ENCODE data around the gene NSDHL.

Gene NSDHL

GRCh38 chrX:152872522-152872921 lies 41.7 kb downstream of the NSDHL start:
- Histone ChIP-seq H4K20me1 (peaks cover 0 to 34% (median 11%) of the 10 kb centered on the region in 11 experiments; a peak in 9 of 22 replicates), H3K9me3 (replicated peaks in 1 of 11) (peaks cover 0 to 19% (median 5%) of the 10 kb centered on the region in 11 experiments; a peak in 7 of 22 replicates), H3K27ac (no peak overlapping the region), H3K27me3 (peaks cover 62 to 96% (median 93%) of the 10 kb centered on the region in 11 experiments), H3K4me1 (peaks cover 0 to 11% (median 0%) of the 10 kb centered on the region in 10 experiments; a peak in 4 of 20 replicates), H3K9ac (no peak overlapping the region), H3K4me3 (no peak overlapping the region), H3K4me2 (no peak overlapping the region), H3K36me3 (peaks cover 3 to 38% (median 18%) of the 10 kb centered on the region in 11 experiments; a peak in 16 of 22 replicates)
- no peak for TF ChIP-seq Cebpa-rat (IDR thresholded peaks at IDR 0.05)

GRCh38 chrX:152873361-152873760 lies 42.5 kb downstream of the NSDHL start:
- H3K9me3 ChIP-seq (replicated peaks in 1 of 11): peaks cover 0 to 19% (median 5%) of the 10 kb centered on the region in 11 experiments; a peak in 7 of 22 replicates
- peaks cover 0 to 30% (median 15%) of the 10 kb centered on the region in 11 experiments; a peak in 14 of 22 replicates for H3K36me3 ChIP-seq
- peaks cover 63 to 96% (median 93%) of the 10 kb centered on the region in 11 experiments for H3K27me3 ChIP-seq
- peaks cover 0 to 17% (median 3%) of the 10 kb centered on the region in 10 experiments; a peak in 9 of 20 replicates for H3K4me1 ChIP-seq
- H3K9ac ChIP-seq: no peak overlapping the region
- peaks cover 0 to 32% (median 5%) of the 10 kb centered on the region in 11 experiments; a peak in 9 of 22 replicates for H4K20me1 ChIP-seq
- TF ChIP-seq Cebpa-rat (IDR thresholded peaks at IDR 0.05): no peak
- no peak overlapping the region for H3K4me3 ChIP-seq
- H3K4me2 ChIP-seq: no peak overlapping the region
- no peak overlapping the region for H3K27ac ChIP-seq

GRCh38 chrX:152876931-152877840 lies 46.3 kb downstream of the NSDHL start:
- H3K27me3 ChIP-seq: peaks cover 79 to 96% (median 94%) of the 10 kb centered on the region in 11 experiments
- TF ChIP-seq Cebpa-rat (IDR thresholded peaks at IDR 0.05): no peak
- peaks cover 0 to 32% (median 6%) of the 10 kb centered on the region in 11 experiments; a peak in 7 of 22 replicates for H3K9me3 ChIP-seq (replicated peaks in 1 of 11)
- no peak overlapping the region for H3K27ac ChIP-seq
- H3K4me2 ChIP-seq: no peak overlapping the region
- H4K20me1 ChIP-seq: peaks cover 0 to 6% (median 0%) of the 10 kb centered on the region in 11 experiments; a peak in 5 of 22 replicates
- peaks cover 0 to 16% (median 8%) of the 10 kb centered on the region in 10 experiments; a peak in 11 of 20 replicates for H3K4me1 ChIP-seq
- H3K4me3 ChIP-seq: no peak overlapping the region
- no peaks in the 10 kb centered on the region for H3K36me3 ChIP-seq
- H3K9ac ChIP-seq: no peak overlapping the region

GRCh38 chrX:152878976-152879755 lies 48.3 kb downstream of the NSDHL start:
- no peak for TF ChIP-seq Cebpa-rat (IDR thresholded peaks at IDR 0.05)
- Histone ChIP-seq H3K36me3 (no peaks in the 10 kb centered on the region), H3K27ac (no peak overlapping the region), H3K4me1 (peaks cover 0 to 16% (median 8%) of the 10 kb centered on the region in 10 experiments; a peak in 11 of 20 replicates), H3K27me3 (peaks cover 99 to 100% (median 100%) of the 10 kb centered on the region in 11 experiments), H3K9me3 (replicated peaks in 1 of 11) (peaks cover 0 to 32% (median 6%) of the 10 kb centered on the region in 11 experiments; a peak in 7 of 22 replicates), H4K20me1 (peaks cover 0 to 6% (median 0%) of the 10 kb centered on the region in 11 experiments; a peak in 5 of 22 replicates), H3K9ac (no peak overlapping the region), H3K4me3 (no peak overlapping the region), H3K4me2 (peak overlapping the region in 7 of 11 experiments; percentile 16 to 45 (median 26); a peak in 11 of 22 replicates)

- TF ChIP-seq Cebpa-rat (IDR thresholded peaks at IDR 0.05): no peak
- no peak overlapping the region for H3K27ac ChIP-seq
- H4K20me1 ChIP-seq: peaks cover 0 to 16% (median 0%) of the 10 kb centered on the region in 11 experiments; a peak in 6 of 22 replicates
- peaks cover 0 to 16% (median 8%) of the 10 kb centered on the region in 10 experiments; a peak in 11 of 20 replicates for H3K4me1 ChIP-seq
- no peak overlapping the region for H3K9ac ChIP-seq
- no peak overlapping the region for H3K4me2 ChIP-seq
- no peak overlapping the region for H3K4me3 ChIP-seq
- no peaks in the 10 kb centered on the region for H3K36me3 ChIP-seq
- H3K27me3 ChIP-seq: peaks cover 99 to 100% (median 100%) of the 10 kb centered on the region in 11 experiments
- peaks cover 0 to 19% (median 4%) of the 10 kb centered on the region in 11 experiments; a peak in 5 of 22 replicates for H3K9me3 ChIP-seq (replicated peaks in 1 of 11)
Observed at GRCh38 chrX:152881289-152881688, 50.4 kb downstream of the NSDHL start.

- H3K27me3 ChIP-seq: peaks cover 98 to 100% (median 100%) of the 10 kb centered on the region in 11 experiments
- TF ChIP-seq Cebpa-rat (IDR thresholded peaks at IDR 0.05): no peak
- no peak overlapping the region for H3K27ac ChIP-seq
- H3K9me3 ChIP-seq (replicated peaks in 1 of 11): peaks cover 0 to 9% (median 0%) of the 10 kb centered on the region in 11 experiments; a peak in 1 of 22 replicates
- no peak overlapping the region for H3K4me3 ChIP-seq
- H3K4me1 ChIP-seq: peaks cover 0 to 2% (median 0%) of the 10 kb centered on the region in 10 experiments; a peak in 6 of 20 replicates
- H3K36me3 ChIP-seq: no peaks in the 10 kb centered on the region
- no peak overlapping the region for H3K9ac ChIP-seq
- peaks cover 0 to 17% (median 0%) of the 10 kb centered on the region in 11 experiments; a peak in 4 of 22 replicates for H4K20me1 ChIP-seq
- H3K4me2 ChIP-seq: no peak overlapping the region
Observed at GRCh38 chrX:152884171-152884570, 53.3 kb downstream of the NSDHL start.

GRCh38 chrX:152886716-152887115 lies 55.9 kb downstream of the NSDHL start:
- Histone ChIP-seq H3K27ac (no peak overlapping the region), H3K36me3 (no peaks in the 10 kb centered on the region), H3K9me3 (replicated peaks in 1 of 11) (no peaks in the 10 kb centered on the region), H3K9ac (no peak overlapping the region), H3K4me2 (no peak overlapping the region), H4K20me1 (peaks cover 0 to 30% (median 0%) of the 10 kb centered on the region in 11 experiments; a peak in 7 of 22 replicates), H3K4me3 (no peak overlapping the region), H3K4me1 (no peaks in the 10 kb centered on the region), H3K27me3 (peaks cover 97 to 100% (median 100%) of the 10 kb centered on the region in 11 experiments)
- TF ChIP-seq Cebpa-rat (IDR thresholded peaks at IDR 0.05): no peak

- H3K36me3 ChIP-seq: no peaks in the 10 kb centered on the region
Observed at GRCh38 chrX:152892499-152892898, 61.6 kb downstream of the NSDHL start.

More at GRCh38 chrX:152892499-152892898, 61.6 kb downstream of the NSDHL start:
- Histone ChIP-seq H3K4me1 (peaks cover 17 to 23% (median 22%) of the 10 kb centered on the region in 10 experiments), H3K4me2 (no peak overlapping the region), H3K27ac (no peak overlapping the region), H3K9me3 (replicated peaks in 1 of 11) (no peaks in the 10 kb centered on the region), H3K4me3 (no peak overlapping the region), H3K27me3 (peaks cover 80 to 100% (median 99%) of the 10 kb centered on the region in 11 experiments), H3K9ac (no peak overlapping the region), H4K20me1 (peaks cover 0 to 45% (median 0%) of the 10 kb centered on the region in 11 experiments; a peak in 10 of 22 replicates)
- TF ChIP-seq Cebpa-rat (IDR thresholded peaks at IDR 0.05): no peak
